Hepatocyte (in vitro differentiated cells): ENCODE data around the gene P2RY4.

ENCODE experiments used
- EZH2 ChIP-seq: fragments of 200-600 bp; sonication (generic); IDR thresholded peaks from 2 replicates; pipeline ENCODE4 v1.6.1; 2016; ENCODE audit warnings: antibody characterized with exemption, mild to moderate bottlenecking, borderline replicate concordance
- TF ChIP-seq, protein P1 (sequence below): fragments of 200-600 bp; sonication (generic); IDR thresholded peaks from 2 replicates; pipeline ENCODE4 v1.5.1; 2016; ENCODE audit warnings: antibody characterized with exemption, mild to moderate bottlenecking; ENCODE audit not compliant: poor library complexity

DNA sequence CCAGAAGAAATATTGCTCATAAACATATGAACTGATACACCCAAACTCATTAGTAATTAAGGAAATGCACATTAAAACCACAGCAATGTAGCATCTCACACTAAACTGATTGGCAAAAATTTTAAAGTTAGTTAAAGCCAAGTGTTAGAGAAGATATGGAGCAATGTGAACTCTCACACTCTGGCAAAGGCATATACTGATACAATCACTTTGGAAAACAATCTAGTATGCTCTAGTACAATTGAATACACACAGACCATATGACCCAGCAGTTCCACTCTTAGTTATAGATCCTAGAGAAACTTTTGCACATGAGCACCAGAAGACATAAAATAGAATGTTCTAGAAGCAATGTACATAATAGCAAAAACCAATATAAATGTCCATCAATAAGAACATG, 34.0 kb downstream of the P2RY4 start:
- TF ChIP-seq, protein P1, sequence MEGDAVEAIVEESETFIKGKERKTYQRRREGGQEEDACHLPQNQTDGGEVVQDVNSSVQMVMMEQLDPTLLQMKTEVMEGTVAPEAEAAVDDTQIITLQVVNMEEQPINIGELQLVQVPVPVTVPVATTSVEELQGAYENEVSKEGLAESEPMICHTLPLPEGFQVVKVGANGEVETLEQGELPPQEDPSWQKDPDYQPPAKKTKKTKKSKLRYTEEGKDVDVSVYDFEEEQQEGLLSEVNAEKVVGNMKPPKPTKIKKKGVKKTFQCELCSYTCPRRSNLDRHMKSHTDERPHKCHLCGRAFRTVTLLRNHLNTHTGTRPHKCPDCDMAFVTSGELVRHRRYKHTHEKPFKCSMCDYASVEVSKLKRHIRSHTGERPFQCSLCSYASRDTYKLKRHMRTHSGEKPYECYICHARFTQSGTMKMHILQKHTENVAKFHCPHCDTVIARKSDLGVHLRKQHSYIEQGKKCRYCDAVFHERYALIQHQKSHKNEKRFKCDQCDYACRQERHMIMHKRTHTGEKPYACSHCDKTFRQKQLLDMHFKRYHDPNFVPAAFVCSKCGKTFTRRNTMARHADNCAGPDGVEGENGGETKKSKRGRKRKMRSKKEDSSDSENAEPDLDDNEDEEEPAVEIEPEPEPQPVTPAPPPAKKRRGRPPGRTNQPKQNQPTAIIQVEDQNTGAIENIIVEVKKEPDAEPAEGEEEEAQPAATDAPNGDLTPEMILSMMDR = no peak
- no peak for TF ChIP-seq EZH2
